HepG2 (cell line): Measurements from ENCODE around the gene SMIM12. TPM values are rescaled to one million over a fixed set of nuclear protein-coding genes. Genes with fewer than 3 reads are reported as not detected.

ENCODE experiments used
- ATAC-seq: fragments of 200-7000 bp; cut with Tn5 transposase; 3 replicates; pipeline ENCODE4 v1.9.1; 2020; ENCODE audit warnings: mild to moderate bottlenecking, moderate library complexity
- BruUV-seq: library from RNA; stranded (reverse); fragments of 400-500 nt; replicated peaks from 2 replicates; lab custom pipeline; 2021; lab: Mats Ljungman, UMichigan
- CTCF ChIA-PET: fragments of 300-600 bp; formaldehyde crosslinking; extraction: SDS; loops from one replicate; lab custom pipeline; 2021; ENCODE audit warnings: low total read pairs, inconsistent platforms, low intra/inter-chr PET ratio; lab: Yijun Ruan, JAX
- POLR2A ChIA-PET: fragments of 350-600 bp; sonication (Branson Sonifier 250); formaldehyde crosslinking; loops from one replicate; lab custom pipeline; 2020; ENCODE audit warnings: antibody characterized with exemption, inconsistent platforms; lab: Yijun Ruan, JAX
- DNase-seq: peaks from one replicate; pipeline ENCODE4 v3.0.0-alpha.2; 2015; ENCODE audit warnings: low spot score
- FAIRE-seq: peaks from 3 replicates; lab custom pipeline; 2011; peaks lifted over from hg19 to GRCh38; lab: Jason Lieb, UNC
- H2AFZ ChIP-seq: one replicate; pipeline ENCODE4 v1.6.1; 2011; ENCODE audit warnings: low read length, inconsistent platforms
- H3K27ac ChIP-seq: fragments of 300-600 bp; 3 replicates; pipeline ENCODE4 v1.8.0; 2011; ENCODE audit warnings: mixed run types, mild to moderate bottlenecking, mixed read lengths, low read length, inconsistent platforms; ENCODE audit not compliant: insufficient read depth; ENCODE audit errors: extremely low read length
- H3K27me3 ChIP-seq, 2 experiments: fragments of 200-600 bp in 1 of 2; 2 replicates in 1 of 2; 3 replicates in 1 of 2; pipeline versions ENCODE4 v1.6.0 to v1.8.0; 2011; ENCODE audit warnings: low read length in 2 of 2, mild to moderate bottlenecking in 2 of 2, moderate library complexity in 2 of 2, inconsistent platforms in 1 of 2; ENCODE audit not compliant: insufficient read depth in 2 of 2, control insufficient read depth in 1 of 2
- H3K36me3 ChIP-seq, 2 experiments: fragments of 200-600 bp in 1 of 2; replicated peaks in 1 of 2; 2 replicates in 1 of 2; 3 replicates in 1 of 2; pipeline versions ENCODE4 v1.5.1 to v1.8.0; 2011; ENCODE audit warnings: low read length in 2 of 2, inconsistent platforms in 1 of 2; ENCODE audit not compliant: insufficient read depth in 2 of 2, control insufficient read depth in 1 of 2
- H3K4me1 ChIP-seq: 2 replicates; pipeline ENCODE4 v1.5.1; 2012; ENCODE audit warnings: low read length, inconsistent platforms; ENCODE audit not compliant: insufficient read depth
- H3K4me2 ChIP-seq: 2 replicates; pipeline ENCODE4 v1.6.0; 2011; ENCODE audit warnings: low read depth, low read length, inconsistent platforms
- H3K4me3 ChIP-seq, 3 experiments: fragments of 200-600 bp in 1 of 3; sonication (generic), shearing (Covaris generic) in 1 of 3; replicated peaks in 1 of 3; 2 replicates each; pipeline ENCODE4 v1.5.1; 2011 to 2016; ENCODE audit warnings: low read length in 3 of 3, inconsistent platforms in 2 of 3, low read depth in 2 of 3, mild to moderate bottlenecking in 2 of 3, control low read depth in 1 of 3, mixed read lengths in 1 of 3; ENCODE audit not compliant: insufficient read depth in 1 of 3
- H3K79me2 ChIP-seq: one replicate; pipeline ENCODE4 v1.6.1; 2011; ENCODE audit warnings: low read length, inconsistent platforms; ENCODE audit not compliant: insufficient read depth
- H3K9ac ChIP-seq: 2 replicates; pipeline ENCODE4 v1.6.0; 2011; ENCODE audit warnings: mild to moderate bottlenecking, low read depth, low read length, inconsistent platforms; ENCODE audit not compliant: insufficient read depth
- H3K9me3 ChIP-seq: 2 replicates; pipeline ENCODE4 v1.5.1; 2012; ENCODE audit warnings: mild to moderate bottlenecking, low read length
- H4K20me1 ChIP-seq: 2 replicates; pipeline ENCODE4 v1.6.0; 2011; ENCODE audit warnings: inconsistent platforms, mild to moderate bottlenecking, low read length, moderate library complexity; ENCODE audit not compliant: insufficient read depth
- EP300 ChIP-seq, 3 experiments: sonication (generic) in 1 of 3; formaldehyde crosslinking in 1 of 3; IDR thresholded peaks; 2 replicates each; pipeline versions ENCODE4 v1.5.1 to v1.6.1; 2011 to 2020; ENCODE audit warnings: low read depth in 2 of 3, low read length in 2 of 3, borderline replicate concordance in 1 of 3, improper control_type of control experiment in 1 of 3, mild to moderate bottlenecking in 1 of 3, missing genetic modification reagents in 1 of 3, moderate library complexity in 1 of 3
- JUNB ChIP-seq: sonication (generic); formaldehyde crosslinking; IDR thresholded peaks from 2 replicates; pipeline ENCODE4 v1.8.0; 2022; ENCODE audit warnings: missing genetic modification reagents, mild to moderate bottlenecking, borderline replicate concordance
- ZBTB38 ChIP-seq: sonication (generic); formaldehyde crosslinking; IDR thresholded peaks from 2 replicates; pipeline ENCODE4 v1.5.1; 2020; ENCODE audit warnings: mild to moderate bottlenecking, missing genetic modification reagents
- ZNF616 ChIP-seq: sonication (generic); formaldehyde crosslinking; IDR thresholded peaks from 2 replicates; pipeline ENCODE4 v1.5.0; 2020; ENCODE audit warnings: low read depth, mild to moderate bottlenecking, missing genetic modification reagents
- WGBS: methylation state at CpG from one replicate; pipeline ENCODE4 v1.1.6; 2017; ENCODE audit warnings: low lambda C conversion rate; 5-methylcytosine and 5-hydroxymethylcytosine counted together
- in situ Hi-C: cut with HindIII; loops from 2 replicates; pipeline ENCODE4 v1.10.0; 2017; ENCODE audit warnings: low pct_unique_long_range_greater_than_20kb; ENCODE audit not compliant: extremely low pct_ligation_motif_present
- intact Hi-C: fragments of 100-400 bp; cut with micrococcal nuclease; formaldehyde crosslinking; loops from one replicate; pipeline ENCODE4 v1.10.0; 2022; ENCODE audit not compliant: unreplicated experiment
- polyA plus RNA-seq, 8 experiments: library from polyadenylated mRNA; depleted of rRNA in 3 of 8; stranded (reverse) in 7 of 8; unstranded in 1 of 8; fragments of >200 nt; fragmentation: Illumina TruSeq in 4 of 8; extraction: Trizol in 4 of 8; gene quantifications; 2 replicates each; pipeline versions ENCODE4 v1.2.1 to v1.2.3, GENCODE V29; 2011 to 2016; ENCODE audit warnings: low read depth in 4 of 8, missing spikeins in 1 of 8, mixed read lengths in 1 of 8; ENCODE audit not compliant: insufficient read depth in 1 of 8
- total RNA-seq, 5 experiments: library from RNA; depleted of rRNA; stranded (reverse); fragments of >200 nt; fragmentation: Illumina TruSeq; extraction: Trizol; gene quantifications; 2 replicates each; pipeline ENCODE4 v1.2.3, GENCODE V29; 2016; ENCODE audit warnings: low read depth in 1 of 5
- TF ChIP-seq, protein P1 (sequence below): sonication (generic); formaldehyde crosslinking; IDR thresholded peaks from 2 replicates; pipeline ENCODE4 v1.4.0; 2020; ENCODE audit warnings: low read depth, mild to moderate bottlenecking, missing genetic modification reagents
- TF ChIP-seq, protein P2 (sequence below): sonication (generic); formaldehyde crosslinking; IDR thresholded peaks from 2 replicates; pipeline ENCODE4 v1.9.0; 2021; ENCODE audit warnings: missing genetic modification reagents, borderline replicate concordance

Gene SMIM12
- total and polyA plus RNA-seq, 2 of the 13 experiments (the other 11 are each of a cell fraction or from before 2014, with no cell fraction given) = 20.1 to 41.3 TPM

GRCh38 chr1:34901919-34902318 lies 42.4 kb upstream of the SMIM12 start:
- no peak overlapping the region for H3K27ac ChIP-seq
- H3K4me2 ChIP-seq = no peak overlapping the region
- no peak overlapping the region for H2AFZ ChIP-seq
- TF ChIP-seq ZNF616 (CRISPR knock-in tag) (no peak), JUNB (no peak), EP300 (IDR thresholded peaks at IDR 0.05; ENCODE audit: low read depth in 2 of 2, low read length in 2 of 2) (no peak), EP300 (CRISPR knock-in tag; IDR thresholded peaks at IDR 0.05; ENCODE audit: borderline replicate concordance) (no peak), ZBTB38 (CRISPR knock-in tag) (no peak)
- TF ChIP-seq, protein P1, sequence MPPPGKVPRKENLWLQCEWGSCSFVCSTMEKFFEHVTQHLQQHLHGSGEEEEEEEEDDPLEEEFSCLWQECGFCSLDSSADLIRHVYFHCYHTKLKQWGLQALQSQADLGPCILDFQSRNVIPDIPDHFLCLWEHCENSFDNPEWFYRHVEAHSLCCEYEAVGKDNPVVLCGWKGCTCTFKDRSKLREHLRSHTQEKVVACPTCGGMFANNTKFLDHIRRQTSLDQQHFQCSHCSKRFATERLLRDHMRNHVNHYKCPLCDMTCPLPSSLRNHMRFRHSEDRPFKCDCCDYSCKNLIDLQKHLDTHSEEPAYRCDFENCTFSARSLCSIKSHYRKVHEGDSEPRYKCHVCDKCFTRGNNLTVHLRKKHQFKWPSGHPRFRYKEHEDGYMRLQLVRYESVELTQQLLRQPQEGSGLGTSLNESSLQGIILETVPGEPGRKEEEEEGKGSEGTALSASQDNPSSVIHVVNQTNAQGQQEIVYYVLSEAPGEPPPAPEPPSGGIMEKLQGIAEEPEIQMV (CRISPR knock-in tag) = no peak
- TF ChIP-seq, protein P2, sequence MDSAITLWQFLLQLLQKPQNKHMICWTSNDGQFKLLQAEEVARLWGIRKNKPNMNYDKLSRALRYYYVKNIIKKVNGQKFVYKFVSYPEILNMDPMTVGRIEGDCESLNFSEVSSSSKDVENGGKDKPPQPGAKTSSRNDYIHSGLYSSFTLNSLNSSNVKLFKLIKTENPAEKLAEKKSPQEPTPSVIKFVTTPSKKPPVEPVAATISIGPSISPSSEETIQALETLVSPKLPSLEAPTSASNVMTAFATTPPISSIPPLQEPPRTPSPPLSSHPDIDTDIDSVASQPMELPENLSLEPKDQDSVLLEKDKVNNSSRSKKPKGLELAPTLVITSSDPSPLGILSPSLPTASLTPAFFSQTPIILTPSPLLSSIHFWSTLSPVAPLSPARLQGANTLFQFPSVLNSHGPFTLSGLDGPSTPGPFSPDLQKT = no peak
- TF ChIP-seq, all 625 proteins: peak for 0
- no peak for ATAC-seq
- CTCF ChIA-PET = no interaction called here
- WGBS = 1% methylated on average over 7 of the region's 7 CpGs
- no peak for DNase-seq
- H3K4me3 ChIP-seq = no peak overlapping the region
- H3K27me3 ChIP-seq = peaks cover 4 to 52% of the 10 kb centered on the region in 2 experiments; a peak in 4 of 5 replicates
- FAIRE-seq = no peak
- H4K20me1 ChIP-seq = no peaks in the 10 kb centered on the region
- POLR2A ChIA-PET = no interaction called here
- no peaks in the 10 kb centered on the region for H3K4me1 ChIP-seq
- intact Hi-C loops = no loop called here
- in situ Hi-C loops = no loop called here
- H3K9ac ChIP-seq = no peak overlapping the region
- no TSS peak for BruUV-seq
- no peaks in the 10 kb centered on the region for H3K79me2 ChIP-seq
- no peaks in the 10 kb centered on the region for H3K9me3 ChIP-seq
- no peaks in the 10 kb centered on the region for H3K36me3 ChIP-seq
